ENCODE measurements around the gene SEMA3C.

The SEMA3C gene

GRCh38 chr7:80869821-80870751 is 48.8 kb downstream of the SEMA3C start:
- DNase-seq = no peak
- TF ChIP-seq POLR2A (IDR thresholded peaks at IDR 0.05; ENCODE audit: low read length) = no peak
- TF ChIP-seq GATA1 (IDR thresholded peaks at IDR 0.05; ENCODE audit: low read depth, low read length) = no peak

- DNase-seq = no peak
- TF ChIP-seq GATA1 (IDR thresholded peaks at IDR 0.05; ENCODE audit: low read depth, low read length) (no peak), POLR2A (IDR thresholded peaks at IDR 0.05; ENCODE audit: low read length) (no peak)
Observed at GRCh38 chr7:80869106-80869784, 49.6 kb downstream of the SEMA3C start.

- DNase-seq = no peak
- TF ChIP-seq GATA1 (IDR thresholded peaks at IDR 0.05; ENCODE audit: low read depth, low read length) = no peak
- no peak for TF ChIP-seq POLR2A (IDR thresholded peaks at IDR 0.05; ENCODE audit: low read length)
Observed at GRCh38 chr7:80868566-80868965, 50.3 kb downstream of the SEMA3C start.

DNA sequence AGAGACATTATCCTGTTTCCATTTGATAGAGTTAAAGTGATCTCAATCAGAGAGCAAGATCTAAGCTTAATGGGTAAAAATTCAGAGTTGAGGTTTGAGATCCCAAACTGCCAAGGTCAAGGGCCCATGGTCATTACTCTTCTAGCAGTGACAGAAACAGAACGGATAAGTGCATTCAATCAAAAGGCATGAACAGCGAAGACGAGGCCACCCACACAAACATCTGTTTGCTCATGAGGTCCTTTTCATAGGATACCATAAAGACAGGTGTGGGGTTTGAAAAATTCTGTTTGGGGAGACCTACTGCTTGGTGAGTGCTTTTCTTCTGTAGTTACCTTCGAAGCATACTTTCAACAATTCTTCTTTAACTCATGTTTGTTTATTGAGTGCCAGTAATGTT is 58.3 kb downstream of the SEMA3C start:
- no peak for TF ChIP-seq POLR2A (IDR thresholded peaks at IDR 0.05; ENCODE audit: low read length)
- no peak for TF ChIP-seq GATA1 (IDR thresholded peaks at IDR 0.05; ENCODE audit: low read depth, low read length)
- no peak for DNase-seq

DNA sequence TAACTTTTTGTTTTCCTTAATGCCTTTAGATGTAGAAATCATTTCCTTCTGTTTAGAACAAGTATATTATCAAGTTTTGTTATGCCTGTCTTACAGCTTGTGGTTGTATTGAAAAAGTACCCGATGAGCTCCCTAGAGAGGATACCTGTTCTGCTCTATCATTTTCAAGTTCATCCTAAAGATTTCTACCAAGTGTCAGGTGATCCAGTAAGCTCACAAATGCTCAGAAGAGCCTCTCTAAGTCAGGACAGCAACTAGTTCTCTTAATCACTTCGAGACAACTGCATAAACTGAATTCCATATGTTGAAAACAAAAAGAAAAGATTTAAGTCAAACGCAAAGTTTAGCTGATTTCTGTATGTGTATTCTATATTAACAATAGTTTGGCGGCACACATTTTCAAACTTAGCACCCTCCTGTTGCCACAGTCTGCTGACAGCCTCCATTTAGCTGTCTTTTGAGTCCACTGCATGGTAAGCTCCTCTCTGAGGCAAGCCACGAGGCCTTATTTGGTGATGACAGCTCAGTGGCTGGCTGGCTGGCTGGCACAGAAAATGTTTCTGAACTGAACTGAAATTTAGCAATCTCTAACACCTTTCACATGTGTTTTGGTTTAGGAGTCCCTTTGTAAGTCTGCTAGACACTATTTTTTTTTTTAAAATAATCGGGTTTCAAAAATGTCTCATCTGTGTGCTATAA is 59.4 kb downstream of the SEMA3C start:
- no peak for DNase-seq
- TF ChIP-seq POLR2A (IDR thresholded peaks at IDR 0.05; ENCODE audit: low read length) = no peak

DNA sequence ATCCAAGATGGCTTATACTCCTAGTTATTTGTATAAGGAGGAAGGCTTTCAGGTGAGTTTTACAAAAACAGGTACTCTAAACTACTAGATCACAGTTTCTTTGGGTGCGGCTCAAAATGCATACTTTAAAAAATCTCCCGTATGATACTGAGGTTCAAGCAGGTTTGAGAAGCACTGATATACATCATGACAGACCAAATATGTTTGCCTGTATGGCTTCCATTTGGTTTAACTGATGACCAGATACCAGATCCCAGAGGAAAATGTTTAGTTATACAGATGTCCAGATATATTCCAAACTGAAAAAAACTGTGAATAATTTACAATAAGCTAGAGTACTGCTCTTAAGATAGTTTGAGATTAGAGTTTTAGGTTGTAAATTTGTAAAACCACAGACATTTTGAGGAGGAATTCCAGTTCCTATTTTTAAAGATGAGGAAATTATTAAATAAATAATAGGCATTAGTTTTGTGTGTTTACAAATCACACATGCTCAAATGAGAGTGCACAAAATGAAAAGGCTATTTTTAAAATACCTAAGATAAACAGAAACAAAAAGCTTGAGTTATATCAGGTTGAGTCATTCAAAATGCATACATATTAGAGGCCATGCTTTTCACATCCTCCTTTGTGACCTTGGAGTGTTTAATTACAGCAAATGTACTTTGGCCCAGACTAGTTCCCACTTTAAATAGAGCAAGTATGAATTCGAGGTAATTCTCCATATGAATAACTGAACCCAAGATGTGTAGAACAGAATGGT is 60.5 kb downstream of the SEMA3C start:
- DNase-seq = no peak
- TF ChIP-seq GATA1 (IDR thresholded peaks at IDR 0.05; ENCODE audit: low read depth, low read length) (no peak), POLR2A (IDR thresholded peaks at IDR 0.05; ENCODE audit: low read length) (no peak)

DNA sequence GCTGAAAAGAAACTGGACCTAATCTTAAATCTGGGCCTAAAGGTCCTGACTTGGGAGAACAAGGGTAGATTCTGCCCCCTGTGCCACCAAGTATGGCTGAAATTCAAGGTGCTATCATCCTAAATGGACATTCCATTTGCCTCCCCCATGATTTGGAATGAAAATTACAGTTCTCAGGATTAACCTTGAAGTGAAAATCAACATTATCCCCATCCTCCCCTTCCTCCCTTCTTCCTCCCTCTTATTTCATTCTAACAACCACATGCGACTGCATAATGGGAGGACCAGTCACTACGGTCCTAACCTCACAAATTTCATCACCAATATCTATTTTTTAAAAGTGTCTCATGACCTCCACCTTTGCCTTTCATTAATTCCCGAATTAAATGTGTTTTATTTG is 62.1 kb downstream of the SEMA3C start:
- TF ChIP-seq POLR2A (IDR thresholded peaks at IDR 0.05; ENCODE audit: low read length) (no peak), GATA1 (IDR thresholded peaks at IDR 0.05; ENCODE audit: low read depth, low read length) (no peak)
- no peak for DNase-seq

DNA sequence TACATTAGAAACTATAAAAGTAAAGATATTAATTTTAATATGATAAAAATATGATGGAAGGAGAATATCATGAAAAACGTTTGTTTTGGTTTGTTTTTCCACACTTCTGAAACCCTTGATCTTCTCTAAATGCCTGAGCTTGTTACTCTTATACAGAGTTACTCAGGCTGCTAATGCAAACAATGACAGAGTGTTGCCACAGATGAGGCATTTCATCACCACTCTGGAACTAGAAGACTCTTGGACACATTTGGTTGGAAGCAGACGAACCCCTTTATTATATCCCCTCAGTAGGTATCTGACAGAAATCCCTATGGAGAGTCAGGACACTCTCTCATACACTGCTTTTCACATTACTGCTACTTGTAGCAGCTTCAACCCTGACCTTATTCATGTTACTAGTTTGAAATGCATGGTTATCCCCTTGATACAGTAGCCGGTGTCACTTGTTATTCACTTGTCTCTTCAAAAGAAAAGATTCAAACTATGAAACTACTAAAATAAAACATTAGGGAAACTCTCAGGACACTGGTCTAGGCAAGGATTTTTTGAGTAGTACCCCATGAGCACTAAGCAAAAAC is 66.9 kb downstream of the SEMA3C start:
- TF ChIP-seq POLR2A (IDR thresholded peaks at IDR 0.05; ENCODE audit: low read length) = no peak
- TF ChIP-seq GATA1 (IDR thresholded peaks at IDR 0.05; ENCODE audit: low read depth, low read length) = no peak
- no peak for DNase-seq

DNA sequence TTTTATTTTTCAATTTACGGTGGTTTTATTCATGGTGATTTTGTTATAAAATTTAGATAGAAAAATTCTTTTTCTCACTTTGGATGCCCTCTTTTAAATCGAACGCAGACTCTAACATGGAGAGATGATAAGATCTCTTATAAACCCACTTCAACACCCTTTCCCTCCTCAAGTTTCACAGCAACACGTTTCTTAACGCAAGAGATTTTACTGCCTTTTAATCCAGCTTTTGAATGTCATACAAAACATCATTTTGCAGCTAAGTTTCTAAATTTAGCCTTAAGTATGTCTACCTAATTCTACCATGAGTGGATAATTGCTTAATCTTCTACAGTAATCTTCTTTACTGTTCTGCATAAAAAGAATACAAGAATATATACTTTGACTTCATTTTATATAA is 70.0 kb downstream of the SEMA3C start:
- no peak for TF ChIP-seq POLR2A (IDR thresholded peaks at IDR 0.05; ENCODE audit: low read length)
- no peak for TF ChIP-seq GATA1 (IDR thresholded peaks at IDR 0.05; ENCODE audit: low read depth, low read length)

GRCh38 chr7:80847895-80848294 is 71.0 kb downstream of the SEMA3C start:
- DNase-seq = no peak
- TF ChIP-seq GATA1 (IDR thresholded peaks at IDR 0.05; ENCODE audit: low read depth, low read length) (no peak), POLR2A (IDR thresholded peaks at IDR 0.05; ENCODE audit: low read length) (no peak)

More for the DNA sequence above, 70.0 kb downstream of the SEMA3C start:
- DNase-seq = no peak

GRCh38 chr7:80847027-80847426 is 71.8 kb downstream of the SEMA3C start:
- no peak for DNase-seq
- no peak for TF ChIP-seq GATA1 (IDR thresholded peaks at IDR 0.05; ENCODE audit: low read depth, low read length)

GRCh38 chr7:80844916-80845315 is 73.9 kb downstream of the SEMA3C start:
- no peak for TF ChIP-seq POLR2A (IDR thresholded peaks at IDR 0.05; ENCODE audit: low read length)
- TF ChIP-seq GATA1 (IDR thresholded peaks at IDR 0.05; ENCODE audit: low read depth, low read length) = no peak

GRCh38 chr7:80843018-80843677 is 75.7 kb downstream of the SEMA3C start:
- no peak for DNase-seq
- TF ChIP-seq POLR2A (IDR thresholded peaks at IDR 0.05; ENCODE audit: low read length) (no peak), GATA1 (IDR thresholded peaks at IDR 0.05; ENCODE audit: low read depth, low read length) (no peak)

More at GRCh38 chr7:80844916-80845315, 73.9 kb downstream of the SEMA3C start:
- DNase-seq = no peak
